Measurements from ENCODE around the gene RGL1.

Gene RGL1

DNA sequence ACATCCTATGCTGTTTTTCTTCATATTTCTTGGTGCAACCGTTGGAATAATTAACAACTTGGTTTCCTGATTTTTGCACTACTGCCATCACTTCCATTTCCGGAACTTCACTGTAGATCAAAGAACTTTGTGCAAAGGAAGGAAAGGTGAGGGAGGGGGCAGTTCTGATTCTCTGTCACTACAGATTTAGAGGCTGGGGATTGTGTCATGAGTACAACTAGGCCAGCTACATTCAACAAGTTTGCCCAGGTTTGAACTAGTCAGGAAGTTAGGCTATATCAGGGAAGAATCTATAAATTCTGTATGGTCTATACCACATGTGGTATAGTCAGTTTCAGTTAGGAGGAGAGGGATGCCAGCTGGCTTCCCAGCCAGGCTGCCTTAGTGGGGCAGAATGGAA lies 84.2 kb downstream of the RGL1 start:
- DNase-seq (ENCODE audit: low spot score) = no peak

DNA sequence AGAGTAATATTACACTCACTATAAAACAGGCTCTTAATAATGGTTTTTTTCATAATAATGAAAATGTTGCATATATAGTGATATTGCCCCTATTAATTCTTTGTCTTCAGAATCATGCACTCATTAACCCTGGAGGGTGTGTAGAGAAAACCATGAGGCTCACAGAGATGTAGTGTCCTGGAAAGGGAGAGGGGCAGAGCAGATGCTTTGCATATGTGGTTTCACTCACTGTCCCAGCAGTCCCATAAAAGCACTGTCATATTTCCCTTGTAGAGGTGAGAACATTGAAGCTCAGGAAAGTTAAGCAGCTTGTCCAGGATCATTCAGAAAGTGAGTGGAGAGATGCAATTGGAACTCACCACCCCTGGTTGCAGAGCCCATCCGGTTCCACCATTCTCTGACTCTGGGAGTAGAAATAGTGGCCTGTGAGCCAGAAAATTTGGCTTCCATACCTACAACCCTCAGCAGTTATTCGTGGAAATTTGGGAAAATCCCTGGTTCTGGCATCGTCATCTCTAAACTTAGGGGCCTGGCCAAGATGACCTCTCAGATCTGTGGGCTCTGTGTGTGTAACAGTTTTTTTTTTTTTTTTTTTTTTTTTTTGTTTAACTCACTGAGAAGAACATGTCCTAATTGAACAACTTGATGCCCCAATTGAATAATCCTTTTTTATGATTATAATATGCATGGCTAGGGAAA lies 86.4 kb downstream of the RGL1 start:
- DNase-seq (ENCODE audit: low spot score) = no peak

DNA sequence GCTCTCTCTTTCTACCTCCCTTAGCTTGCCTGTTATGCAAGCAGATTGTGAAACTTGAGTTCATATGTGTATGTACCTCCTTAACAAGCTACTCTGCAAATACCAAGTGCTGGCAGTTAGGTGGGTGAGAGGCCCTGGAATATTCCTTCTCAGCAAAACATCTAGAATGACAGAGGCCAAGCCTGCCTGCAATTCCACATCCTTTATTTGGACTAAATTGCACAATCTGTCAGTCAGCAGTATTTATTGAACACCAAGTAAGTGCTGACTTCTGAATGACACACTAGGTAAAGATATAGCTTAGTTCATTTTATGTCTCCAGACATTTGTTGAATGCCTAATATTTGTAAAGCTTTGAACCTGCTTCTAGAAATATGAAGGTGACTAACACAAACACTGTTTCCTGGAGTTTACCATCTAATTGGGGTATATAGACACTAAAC lies 87.5 kb downstream of the RGL1 start:
- DNase-seq (ENCODE audit: low spot score) = no peak

DNA sequence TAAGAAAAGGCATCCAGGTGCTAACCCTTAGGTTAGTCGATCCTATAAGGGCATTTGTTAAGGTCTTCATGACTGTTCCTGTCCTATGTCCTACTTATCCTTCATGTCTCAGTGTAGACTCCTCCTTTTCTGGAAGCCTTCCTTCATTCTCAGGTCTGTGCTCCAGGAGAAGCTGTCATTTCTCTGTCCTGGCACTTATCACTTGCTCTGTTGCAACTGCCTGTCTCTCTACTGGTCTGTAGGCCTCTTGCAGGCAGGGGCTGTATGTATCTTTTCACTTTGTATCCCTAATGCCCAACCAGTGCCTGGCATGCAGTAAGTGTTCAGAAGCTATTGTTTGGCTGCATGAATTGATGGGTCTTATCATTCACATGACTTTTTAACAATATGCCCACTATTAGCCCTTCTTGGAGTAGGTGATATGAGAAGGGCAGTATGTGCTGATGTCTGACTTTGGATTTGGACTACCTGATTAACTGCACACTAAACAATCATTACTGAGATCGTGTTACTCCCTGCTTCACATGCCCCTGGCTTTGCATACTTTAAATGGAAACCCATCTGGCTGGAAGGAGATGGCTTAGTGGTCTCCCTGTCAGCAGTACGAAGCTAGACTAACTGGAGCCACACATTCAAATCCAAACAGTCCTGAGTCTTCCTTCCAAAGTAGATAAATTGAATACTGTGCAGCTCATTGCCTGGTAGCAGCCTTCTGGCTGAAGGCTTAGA lies 88.8 kb downstream of the RGL1 start:
- DNase-seq (ENCODE audit: low spot score) = no peak

DNA sequence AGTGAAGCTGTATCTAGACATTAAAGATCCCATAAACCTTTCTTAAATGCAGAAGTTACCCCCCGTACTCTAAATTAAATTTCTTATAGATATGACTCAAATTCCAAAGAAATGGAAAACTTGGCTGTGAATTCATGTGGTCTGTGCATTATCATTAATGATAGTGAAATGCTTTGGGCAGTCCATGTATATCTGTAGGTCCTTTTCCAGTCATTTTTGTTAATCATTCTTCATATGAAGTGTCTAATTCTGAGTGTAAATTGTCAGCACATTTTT lies 89.3 kb downstream of the RGL1 start:
- no peak for DNase-seq (ENCODE audit: low spot score)

DNA sequence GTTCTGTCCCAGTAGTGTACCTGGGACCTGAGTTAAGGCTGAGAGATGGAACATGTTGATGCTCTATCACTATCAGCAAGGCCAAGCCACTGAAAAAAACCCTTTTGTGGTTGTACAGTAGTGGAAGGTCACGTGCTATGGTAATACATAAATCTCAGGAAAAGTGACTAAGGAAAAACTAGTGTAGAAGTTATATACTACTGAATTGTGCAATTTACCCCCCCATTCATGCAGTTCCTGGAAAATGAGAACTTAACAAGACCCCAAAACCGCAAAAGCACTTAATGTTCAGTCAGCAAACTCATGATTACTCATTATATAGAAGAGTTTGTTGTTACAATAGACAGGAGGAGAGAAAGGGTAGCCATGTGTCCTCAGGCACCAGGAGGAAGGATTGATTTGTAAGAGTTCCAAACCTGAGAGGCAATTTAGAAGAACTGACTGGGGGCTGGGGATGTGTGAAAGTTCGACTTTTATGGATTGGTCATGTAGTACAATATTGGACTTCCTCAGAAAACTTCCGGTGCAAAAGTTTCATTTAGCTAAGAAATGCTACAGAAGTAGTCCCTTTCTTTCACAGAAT lies 91.6 kb downstream of the RGL1 start:
- DNase-seq (ENCODE audit: low spot score) = no peak

DNA sequence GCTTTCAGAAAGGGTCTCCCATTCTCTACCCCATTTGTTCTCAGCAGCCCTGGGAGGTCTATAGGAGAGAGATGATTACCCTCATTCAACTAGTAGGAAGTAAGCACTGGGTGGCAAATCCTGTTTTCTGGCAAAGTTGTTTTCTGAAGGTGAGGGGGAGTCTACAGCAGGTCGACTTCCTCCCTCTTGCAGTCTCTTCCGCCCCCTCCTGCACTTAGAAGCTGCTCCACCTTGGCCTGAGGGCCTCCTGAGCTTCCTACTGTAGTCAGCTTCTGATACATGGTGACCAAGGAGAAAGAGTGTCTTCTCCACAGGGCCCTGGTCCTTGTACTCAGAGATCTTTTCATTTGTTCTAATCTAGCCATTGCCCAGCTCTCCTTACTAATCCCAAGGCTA lies 93.1 kb downstream of the RGL1 start:
- DNase-seq (ENCODE audit: low spot score) = no peak

DNA sequence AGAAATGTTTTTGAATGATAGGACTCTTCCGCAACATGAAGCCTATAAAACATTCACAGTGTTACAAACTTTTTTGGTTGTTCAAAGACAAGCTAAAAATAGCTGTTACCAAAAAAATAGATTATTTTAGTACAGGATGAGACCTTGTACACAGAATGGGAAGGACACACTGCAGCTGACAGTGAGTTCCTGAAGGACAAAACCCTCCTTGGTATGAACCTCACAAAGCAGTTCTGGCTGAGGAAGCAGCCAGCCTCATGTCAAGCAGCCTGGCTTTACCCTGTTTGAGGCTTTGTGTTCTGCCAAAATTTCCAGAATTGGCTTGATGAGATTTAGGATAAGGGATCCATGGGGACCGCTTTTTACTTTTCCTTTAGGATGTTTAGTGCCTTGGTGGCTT lies 93.7 kb downstream of the RGL1 start:
- DNase-seq (ENCODE audit: low spot score) = no peak

DNA sequence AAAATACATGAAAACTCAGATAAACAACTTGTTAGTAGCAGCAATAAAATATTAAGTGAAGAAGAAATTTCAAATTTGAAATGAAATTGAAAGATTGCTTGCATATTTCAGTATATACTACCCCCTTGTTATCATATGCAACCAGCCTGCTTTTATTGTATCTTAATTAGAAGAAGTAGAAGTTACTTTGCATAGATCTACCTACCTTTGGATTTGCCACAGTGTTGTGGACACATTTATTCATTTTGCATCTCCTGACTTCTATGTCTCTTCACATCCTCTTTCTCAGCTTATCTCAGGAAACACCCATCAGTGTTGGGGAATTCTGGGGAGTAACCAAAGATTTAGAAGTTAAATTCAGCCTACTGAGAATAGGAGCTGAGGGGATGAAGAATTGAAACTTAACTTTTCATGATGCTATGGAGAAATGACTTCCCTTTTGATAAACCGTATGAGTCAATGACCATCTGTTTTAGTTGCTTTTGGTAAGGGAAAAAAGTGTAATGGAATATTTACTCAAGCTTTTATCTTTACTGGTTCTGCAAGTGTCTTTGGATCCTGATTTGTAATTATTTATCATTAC lies 96.9 kb downstream of the RGL1 start:
- no peak for DNase-seq (ENCODE audit: low spot score)

DNA sequence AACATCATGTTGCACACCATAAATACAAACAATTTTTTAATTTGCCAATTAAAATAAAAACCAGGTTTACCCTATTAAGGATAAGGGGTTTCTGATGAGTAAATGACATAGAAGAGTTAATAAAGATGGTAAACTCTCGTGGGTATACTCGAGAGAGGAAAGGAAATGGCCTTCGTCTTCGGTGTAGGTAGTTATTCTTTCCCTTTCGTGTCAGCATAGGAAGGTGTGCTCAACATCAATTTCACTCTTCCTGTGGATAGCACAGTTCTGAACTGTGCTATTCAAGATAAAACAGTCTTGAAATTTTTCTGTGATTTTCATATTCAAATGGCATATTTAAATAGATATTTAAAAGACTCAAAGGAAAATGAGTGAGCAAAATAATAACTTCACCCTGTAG lies 98.2 kb downstream of the RGL1 start:
- DNase-seq (ENCODE audit: low spot score) = no peak

DNA sequence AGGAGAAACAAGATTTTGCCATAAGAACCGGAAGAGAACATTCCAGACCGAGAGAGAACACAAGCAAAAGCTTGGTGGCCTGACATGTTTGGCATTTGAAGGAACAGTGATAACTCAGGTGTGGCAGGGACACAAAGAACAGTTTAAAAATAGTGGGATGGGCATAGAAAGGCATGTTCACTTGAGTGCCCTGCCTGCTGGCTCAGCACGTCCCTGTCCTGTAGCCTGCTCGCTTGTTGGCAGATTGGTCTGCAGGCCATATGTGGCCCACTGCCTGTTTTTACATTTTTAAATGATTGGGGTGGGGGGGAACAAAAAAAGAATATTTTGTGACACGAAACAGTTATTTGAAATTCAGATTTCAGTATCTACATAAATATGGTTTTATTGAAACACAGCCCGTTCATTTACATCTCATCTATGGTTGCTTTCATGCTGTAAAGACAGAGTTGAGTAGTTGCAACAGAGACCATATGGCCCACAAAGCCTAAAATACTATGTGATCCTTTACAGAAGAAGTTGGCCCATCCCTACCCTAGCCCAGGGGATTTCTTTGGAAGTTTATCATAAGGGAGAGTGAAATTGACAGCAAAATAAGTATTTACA lies 100.7 kb downstream of the RGL1 start:
- DNase-seq (ENCODE audit: low spot score) = no peak

DNA sequence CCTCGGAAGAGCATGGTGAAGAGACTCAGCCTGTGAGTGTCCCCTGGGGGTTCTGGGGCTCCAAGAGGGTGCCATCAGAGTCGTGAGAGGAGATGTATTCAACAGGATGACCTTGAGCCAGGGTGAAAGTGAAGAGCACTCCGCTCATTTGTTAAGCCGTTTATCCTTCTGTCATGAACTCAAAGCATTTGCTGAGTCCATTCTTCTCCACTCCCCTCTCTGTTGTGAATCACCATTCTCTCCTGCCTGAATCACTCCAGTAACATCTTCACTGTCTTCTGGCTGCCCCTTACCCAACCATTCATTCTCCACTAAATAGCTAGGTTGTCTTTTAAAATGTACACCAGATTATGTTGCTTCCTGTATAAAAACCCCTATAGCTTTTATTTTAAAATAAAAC lies 102.2 kb downstream of the RGL1 start:
- no peak for DNase-seq (ENCODE audit: low spot score)

DNA sequence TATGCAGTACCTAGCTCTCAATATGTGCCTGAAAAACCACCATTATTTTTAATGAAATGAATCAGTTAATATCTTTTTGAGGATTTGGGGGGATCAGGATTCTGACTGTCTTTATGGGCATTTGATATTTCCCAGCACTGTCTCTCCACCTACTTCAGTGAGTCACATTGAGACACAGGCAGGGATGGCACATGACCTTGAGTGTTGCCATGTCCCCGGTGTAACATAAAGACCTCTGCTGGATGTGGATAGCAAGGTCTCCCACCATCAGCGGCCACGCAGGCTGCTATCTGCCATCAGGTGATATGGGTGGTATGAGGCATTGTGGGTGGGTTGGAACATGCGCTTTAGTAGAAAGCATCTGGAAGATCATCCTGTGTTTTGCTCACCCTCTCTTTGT lies 103.2 kb downstream of the RGL1 start:
- no peak for DNase-seq (ENCODE audit: low spot score)

DNA sequence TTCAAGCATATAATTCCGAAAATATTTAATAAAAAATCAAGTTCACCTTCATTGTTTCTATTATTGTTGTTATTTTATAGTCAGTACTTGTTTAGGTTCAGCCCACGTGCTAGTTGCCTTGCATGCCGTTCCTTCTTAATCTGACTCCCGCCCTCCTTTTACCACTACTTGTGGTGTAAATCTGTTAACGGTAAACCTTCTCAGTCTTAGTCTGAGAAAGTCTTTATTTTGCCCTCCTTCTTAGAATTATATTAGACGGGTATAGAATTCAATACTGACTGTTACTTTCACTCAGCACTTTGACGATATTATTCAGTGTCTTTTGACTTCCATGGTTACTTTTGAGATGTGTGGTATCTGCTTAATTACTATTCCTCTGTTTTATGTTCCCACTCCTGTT lies 104.8 kb downstream of the RGL1 start:
- no peak for DNase-seq (ENCODE audit: low spot score)

DNA sequence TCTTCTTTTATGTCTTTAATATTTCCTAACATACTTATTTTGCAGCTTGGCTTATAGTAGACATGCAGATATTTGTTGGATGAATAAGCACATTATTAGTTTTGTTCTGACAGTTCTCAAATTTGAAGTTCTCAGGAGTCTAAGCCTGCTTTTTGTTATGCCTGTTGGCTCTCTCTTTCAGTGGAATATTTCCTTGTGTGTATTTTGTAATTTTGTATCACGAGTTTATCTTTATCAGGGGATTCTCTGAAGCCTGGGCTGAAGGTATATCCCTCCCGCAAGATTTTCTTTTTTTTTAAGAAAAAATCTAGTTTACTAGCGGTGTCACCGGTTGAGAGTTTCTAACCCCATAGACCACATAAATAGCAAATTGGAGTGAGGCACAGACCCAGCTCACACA lies 105.9 kb downstream of the RGL1 start:
- DNase-seq (ENCODE audit: low spot score) = no peak

DNA sequence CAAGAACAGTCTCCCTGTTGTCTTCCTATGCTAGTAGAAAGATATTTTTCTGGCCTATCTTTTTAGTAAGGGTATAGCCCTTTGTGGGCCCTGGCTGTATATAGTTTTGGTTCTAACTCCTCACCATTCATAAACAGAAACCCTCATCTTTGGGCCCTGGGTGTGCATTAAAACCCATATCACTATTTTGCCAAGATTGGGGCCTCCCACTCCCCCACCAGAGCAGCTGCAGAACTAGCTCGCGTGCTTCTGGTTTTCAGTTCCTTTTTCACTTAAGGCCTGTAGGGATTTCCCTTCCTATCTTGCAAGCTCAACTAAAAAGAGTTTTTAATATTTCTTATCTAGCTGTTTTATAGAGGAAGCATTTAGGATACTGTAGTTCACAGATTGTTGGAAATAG lies 106.4 kb downstream of the RGL1 start:
- no peak for DNase-seq (ENCODE audit: low spot score)

DNA sequence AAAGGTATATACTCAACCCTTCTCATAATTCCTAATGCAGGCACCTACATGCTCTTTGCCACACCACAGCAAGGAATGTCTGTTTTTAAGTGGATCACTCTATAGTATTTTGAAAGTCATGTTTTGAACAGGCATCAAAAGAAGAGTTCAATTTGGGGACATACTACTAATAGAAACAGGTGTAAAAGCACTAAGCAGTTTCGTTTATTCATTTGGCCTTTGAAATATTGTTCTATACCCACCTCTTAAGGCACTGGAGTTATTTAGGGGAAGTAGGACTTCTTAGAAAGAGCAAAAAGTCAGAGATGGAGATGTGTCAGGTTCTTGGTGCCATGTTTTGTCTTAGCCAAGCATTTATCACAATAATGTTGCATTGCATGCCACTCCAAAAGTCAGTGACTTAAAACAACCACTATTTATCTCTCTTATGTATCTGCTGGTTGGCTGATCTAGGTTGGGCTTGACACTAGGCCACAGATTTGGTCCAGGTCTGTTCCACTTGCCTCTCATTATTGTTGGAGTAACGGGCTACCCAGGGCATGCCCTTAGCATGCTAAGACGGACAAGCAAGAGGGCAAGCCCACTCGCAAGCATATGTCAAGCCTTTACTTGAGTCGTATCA lies 107.5 kb downstream of the RGL1 start:
- DNase-seq (ENCODE audit: low spot score) = no peak

DNA sequence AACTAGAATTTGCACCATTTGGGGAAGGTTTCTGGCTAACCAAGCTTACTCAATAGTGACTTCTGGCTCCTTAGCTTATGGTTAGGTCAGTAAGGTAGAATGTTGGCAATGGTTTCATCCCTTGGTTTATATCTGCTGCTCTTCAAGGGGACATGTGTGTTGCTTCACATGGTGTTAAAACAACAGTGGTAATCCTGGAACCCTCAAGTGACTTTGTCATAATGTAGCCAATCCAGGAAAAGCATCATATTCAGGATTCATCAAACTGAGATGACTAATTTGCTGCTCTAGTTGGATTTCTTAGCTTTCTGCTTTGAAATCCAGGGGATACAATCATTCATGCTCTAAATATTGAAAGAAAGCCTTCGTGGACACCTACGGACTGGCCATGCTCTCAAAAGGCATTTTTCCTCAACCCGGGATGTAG lies 108.7 kb downstream of the RGL1 start:
- DNase-seq (ENCODE audit: low spot score) = no peak

DNA sequence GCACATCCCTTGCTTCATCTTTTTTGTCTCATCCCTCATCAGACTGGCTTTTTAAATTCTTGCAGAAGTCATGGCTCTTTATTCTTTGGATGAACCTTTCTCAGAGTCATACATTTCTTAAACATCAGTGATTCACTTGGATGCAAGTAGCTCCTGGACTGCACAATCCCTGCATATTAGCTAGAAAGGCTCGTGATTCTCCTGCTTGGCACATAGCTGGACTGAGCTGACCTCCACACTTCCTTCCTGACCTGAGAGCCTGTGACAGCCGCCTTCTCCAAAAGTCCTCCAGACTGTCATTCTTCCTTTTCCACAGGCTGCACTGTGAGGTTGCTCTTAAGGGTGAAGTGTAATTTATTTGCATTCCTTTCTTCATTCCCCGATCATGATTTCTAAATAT lies 109.4 kb downstream of the RGL1 start:
- no peak for DNase-seq (ENCODE audit: low spot score)

DNA sequence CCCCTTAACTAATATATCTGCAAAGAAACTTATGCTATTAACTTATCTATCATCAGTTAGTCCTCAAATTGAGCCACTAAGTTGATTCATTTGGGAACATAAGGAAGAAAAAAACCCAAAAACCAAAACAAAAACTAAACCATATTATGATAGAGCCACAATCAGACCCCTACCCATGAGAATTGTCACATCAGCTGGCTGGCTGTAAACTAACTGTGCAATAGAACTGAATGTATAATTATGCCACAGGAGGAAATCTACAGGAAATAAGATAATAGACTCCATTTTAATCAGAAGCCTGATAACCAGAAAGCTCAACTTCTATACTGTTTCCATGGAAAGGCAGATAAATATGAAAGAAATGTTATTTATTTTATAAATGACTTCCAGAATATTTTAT lies 110.0 kb downstream of the RGL1 start:
- no peak for DNase-seq (ENCODE audit: low spot score)

DNA sequence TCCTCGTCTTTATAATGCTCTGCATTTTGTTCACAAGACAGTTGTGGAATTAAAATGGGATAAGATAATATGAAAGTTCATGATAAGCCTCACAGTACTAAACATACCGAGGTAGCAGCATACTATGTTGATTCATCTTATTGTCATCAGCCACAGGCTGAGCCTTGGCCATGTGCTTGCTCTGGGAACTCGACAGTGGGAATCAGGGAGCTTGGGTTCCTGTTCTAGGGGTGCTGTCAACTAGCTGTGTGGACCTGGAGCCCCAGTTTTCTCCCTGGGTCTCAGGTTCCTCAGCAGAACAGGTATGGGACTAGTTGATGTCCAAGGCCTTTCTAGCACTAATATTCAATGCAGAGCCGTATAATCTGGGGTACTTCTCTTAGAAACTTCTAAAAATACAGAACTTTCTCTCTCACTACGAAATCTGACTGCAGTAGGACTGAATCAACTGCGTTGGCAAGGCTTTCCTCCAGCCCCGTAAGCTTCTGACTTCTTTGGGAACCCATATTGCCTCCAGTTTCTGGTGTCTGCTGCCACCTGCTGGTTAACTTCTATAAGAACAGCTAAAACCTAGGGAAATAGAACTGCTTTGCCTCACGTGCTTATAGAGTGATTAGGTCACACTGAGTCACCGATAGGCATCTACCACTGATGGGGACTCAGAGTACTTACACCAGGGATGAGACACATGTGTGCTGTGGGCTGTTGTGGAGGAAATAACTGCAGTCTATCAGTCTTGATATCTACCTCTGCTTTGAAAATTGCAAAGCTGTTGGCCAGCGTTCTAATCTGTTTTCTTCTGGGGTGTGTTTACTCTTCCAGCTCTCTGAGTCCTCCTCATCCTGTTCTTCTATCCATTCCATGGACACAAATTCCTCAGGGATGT lies 110.9 kb downstream of the RGL1 start:
- peak; percentile 93 for DNase-seq (ENCODE audit: low spot score)

DNA sequence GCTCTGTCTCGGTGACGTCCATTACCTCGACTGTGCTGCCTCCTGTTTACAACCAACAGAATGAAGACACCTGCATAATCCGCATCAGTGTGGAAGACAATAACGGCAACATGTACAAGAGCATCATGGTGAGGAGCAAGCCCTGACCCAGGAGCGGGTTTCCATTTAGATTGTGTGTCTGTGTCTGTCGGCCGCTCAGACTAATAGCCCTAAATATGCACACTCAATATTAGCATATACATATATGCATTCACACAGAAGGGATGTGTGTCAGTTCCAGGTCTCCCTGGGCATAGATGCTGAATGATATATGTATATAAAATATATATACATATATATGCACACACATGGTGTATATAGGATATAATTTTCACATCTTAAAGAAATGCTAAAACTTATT lies 111.7 kb downstream of the RGL1 start:
- DNase-seq (ENCODE audit: low spot score) = no peak

All from globus pallidus (tissue), 1 donor.